Measurements from ENCODE around the gene TRPM8.

TRPM8 gene

GRCh38 chr2:233976690-233977294 lies 59.6 kb downstream of the TRPM8 start:
- DNase-seq = peak; percentile 80

DNA sequence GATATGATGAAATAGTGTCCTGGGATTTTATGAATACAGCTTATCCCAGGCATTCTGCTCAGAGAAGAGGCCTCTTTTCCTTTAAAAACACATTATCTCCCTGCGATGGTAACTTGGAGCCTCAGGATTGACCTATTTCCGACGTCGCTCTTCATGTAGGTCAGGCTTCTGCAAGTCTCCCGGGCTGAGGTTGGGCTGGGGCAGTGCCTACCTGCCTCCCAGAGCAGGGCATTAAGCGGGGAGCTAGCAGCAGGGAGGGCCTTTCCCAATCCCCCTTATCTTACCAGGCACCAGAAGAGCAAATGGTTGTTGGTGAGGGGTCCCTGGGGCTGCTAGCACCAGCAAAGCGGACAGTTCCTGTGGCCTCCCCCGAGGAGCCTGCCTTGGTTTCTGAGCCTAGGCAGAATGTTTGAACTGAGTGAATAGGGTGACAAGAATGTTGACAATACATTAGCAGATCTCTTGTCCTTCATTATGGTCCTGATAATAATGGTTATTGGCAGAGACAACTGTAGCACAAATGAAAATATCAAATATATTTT lies 60.2 kb downstream of the TRPM8 start:
- DNase-seq = no peak

DNA sequence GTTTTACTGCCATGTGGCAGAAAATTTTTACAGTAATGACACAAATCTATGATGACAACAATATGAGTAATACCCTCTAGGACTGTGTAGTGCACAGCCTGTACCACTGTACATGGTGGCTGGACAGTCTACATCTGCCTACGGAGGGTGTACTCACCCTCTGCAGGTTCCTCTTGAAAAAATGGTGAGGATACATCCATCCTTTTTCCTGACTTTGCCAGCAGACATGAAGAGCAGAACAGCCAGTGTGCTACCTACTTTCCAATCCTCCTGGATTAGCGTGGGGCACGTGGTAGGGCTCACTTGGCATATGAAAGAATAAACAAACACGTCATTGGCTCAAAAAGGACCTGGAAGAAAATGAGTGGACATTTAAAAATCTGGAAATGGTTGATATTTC lies 62.6 kb downstream of the TRPM8 start:
- DNase-seq = no peak

DNA sequence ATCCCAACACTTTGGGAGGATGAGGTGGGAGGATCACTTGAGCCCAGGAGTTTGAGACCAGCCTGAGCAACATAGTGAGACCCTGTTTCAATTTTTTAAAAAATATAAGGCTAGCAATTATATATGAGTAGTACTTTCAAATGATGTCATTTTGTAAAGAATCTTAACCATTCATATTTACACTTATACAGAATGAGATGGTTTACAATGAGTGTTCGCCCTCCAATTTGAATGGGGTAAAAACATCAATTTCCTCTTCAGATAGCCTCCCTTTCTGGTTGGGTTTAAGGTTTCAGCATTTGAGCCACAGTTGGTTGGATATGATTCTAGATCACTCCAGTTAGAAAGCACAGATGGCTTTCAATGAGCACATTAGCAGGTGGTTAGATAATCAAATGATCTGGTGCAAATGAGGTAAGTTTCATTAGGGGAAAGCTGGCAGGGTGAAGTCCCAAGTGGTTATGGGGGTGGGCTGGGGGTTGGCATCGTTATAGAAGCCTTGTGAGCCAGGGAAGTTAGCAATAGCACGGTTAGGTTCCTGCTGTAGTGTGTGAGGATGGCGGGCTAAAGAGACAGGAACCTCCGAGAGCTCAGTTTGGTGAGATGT lies 63.9 kb downstream of the TRPM8 start:
- DNase-seq = no peak

DNA sequence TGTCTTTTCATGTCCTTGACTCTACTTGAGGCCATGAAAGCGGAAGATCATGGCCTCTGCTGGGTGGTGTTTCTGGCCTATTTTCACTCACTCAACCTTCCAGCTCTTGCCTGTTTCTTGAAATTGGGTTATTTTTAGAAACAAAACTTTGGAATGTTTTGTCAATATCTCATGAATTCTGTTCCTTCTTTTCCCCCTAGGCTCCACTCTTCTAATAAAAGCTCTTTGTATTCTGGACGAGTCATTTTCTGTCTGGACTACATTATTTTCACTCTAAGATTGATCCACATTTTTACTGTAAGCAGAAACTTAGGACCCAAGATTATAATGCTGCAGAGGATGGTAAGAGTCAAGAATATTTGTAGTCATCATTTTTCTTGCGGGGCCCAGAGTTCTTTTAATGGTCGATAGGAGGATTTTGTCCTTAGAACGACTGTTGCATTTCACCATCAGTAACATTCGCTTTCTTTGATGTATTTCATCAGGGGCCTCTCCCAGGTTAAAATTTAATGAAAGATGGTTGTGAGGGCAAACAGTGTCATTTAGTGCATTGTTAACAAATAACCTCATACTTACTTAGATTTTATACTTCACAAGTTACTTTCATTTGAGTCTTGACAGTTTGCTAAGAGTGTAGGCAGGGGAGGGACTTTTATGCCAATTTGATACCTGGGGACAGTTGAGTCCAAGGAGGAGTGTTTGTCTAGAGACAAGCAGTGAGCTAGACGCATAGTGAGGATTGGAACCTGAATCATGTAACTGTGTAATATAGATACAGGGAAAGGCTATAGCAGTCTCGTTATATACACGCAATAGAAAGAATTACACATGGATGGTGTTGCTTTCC lies 64.6 kb downstream of the TRPM8 start:
- no peak for DNase-seq

DNA sequence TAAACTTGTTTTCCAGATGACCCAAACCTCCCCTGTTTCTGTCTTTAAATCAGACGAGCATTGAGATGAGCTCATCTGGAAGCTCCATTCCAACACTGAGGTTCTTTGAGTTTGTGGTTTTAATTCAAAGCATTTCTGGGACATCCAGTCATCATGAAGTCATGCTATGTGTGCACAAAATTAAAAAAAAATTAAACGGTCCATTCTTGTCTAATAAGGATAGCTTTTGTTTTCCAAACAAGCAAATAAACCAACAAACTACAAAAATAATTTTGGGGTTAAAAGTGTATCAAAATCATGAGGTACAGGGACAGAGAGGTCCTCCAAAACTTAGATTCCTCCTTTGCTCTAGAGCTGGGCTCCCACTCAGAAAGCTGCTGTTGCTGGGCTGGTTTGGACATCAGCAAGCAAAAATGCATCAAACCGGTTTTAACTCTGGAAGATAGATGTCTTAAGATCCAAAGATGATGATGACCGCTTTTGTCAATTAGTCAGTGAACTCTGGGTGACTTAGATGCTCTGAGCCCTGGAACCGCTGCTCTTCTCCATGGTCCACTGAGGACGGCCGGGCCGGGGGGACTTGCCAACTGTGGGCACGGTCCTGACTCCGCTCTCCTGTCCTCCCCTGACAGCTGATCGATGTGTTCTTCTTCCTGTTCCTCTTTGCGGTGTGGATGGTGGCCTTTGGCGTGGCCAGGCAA lies 65.4 kb downstream of the TRPM8 start:
- DNase-seq = no peak

GRCh38 chr2:233983445-233983844 lies 66.3 kb downstream of the TRPM8 start:
- no peak for DNase-seq

DNA sequence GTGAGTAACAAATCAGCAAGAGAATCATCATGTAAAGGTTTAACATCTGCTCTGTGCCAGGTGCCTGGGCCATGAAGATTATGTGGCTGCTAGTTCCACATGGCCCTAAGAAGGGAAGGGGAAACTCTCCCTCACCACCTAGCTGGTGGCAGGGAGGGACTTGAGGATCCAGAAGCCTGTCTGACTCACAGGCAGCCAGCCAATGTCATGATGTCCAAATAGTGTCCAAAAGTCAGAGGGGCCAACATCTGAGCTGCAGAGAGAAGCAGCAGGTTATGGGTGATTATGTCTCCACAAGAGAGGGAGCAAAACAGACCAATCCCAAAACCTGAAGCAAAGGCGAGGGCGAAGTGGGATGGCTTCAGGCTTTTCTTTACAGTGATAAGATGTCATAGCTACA lies 71.4 kb downstream of the TRPM8 start:
- DNase-seq = no peak

DNA sequence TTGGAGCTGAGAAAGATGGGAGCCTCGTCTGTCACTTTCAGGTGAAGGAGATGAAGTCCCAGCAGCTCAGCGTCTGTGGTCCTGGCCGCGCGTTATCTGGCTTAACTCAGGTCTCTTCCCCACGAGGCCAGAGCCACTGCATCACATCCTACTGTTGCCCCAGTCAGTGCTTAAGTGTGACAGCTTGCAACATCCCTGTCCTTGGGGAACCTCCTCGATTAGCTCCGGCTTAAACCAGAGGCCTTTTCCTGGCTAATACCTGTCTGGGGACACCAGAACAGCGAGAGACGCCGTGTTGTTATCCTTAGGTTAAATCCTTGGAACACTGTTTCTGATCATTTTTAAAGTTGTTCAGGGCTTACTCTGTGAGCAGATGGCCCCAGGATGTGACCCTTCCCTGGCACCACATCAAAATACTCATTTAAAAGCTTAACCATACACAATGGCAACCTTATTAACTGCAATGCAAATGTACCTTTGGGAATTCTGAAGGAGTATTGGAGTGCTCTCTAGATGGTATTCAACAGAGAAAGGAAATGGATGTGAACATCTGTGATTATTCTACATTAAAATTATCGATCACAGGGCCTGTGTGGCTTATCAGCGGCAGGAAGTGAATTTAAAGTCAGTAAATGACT lies 72.2 kb downstream of the TRPM8 start:
- DNase-seq = no peak

DNA sequence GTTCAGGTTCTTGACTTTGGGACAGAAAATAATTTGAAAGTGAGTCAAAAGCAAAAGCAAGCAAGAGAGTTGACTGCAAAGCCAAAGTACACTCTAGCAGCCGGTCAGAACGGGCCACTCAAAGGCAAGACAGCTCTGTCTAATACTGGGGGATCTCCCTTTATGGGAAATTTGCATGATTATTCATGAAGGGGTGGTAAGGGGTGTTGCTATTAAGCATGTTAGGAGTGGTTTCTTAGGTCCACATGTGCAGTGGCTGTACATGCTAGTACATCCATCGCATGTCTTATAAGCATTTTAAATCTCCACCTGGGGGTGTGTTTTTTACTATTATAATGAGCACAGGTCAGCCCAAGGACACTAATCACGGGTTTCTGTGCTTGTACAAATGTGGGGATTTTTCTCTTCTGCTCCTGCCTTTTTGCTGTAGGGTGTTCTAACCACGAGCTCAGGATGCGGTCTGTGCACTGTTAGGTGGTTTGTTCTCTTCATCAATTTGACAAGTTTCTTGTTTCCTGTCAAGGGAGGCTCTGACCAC lies 73.2 kb downstream of the TRPM8 start:
- DNase-seq = peak; percentile 80

GRCh38 chr2:233991196-233991595 lies 74.0 kb downstream of the TRPM8 start:
- DNase-seq = no peak

DNA sequence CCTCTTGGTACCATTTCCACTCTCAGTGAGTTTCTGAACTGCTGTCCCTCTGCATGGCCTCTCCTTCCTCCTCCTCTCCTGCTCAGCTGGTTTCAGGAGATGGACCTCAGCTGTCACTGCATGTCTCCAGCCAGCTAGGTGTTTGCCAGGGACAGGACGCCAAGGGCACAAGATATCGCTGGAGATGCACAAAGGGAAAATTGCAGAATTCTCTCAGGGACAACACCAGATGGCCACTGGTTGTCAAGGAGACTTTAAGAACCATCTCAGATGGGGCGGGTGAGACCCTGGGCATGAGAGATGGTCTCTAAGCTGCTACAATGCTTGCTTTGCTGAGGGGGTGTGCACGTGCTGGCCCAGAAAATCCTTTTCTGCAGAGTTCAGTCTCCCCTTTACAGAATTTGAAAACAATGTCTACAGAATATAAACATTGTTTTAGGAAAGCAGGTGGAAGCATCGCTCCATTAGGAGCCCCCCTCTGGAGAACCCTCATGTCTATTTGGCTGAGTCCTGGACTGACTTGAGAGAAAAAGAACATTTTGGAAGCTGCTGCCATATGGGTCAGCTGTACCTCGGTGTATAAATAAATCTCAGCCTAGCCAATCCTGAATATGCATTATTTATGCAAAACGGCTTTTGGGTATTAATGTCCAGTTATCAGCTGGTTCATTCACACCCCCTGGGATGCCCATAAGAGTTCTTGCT lies 75.5 kb downstream of the TRPM8 start:
- no peak for DNase-seq

DNA sequence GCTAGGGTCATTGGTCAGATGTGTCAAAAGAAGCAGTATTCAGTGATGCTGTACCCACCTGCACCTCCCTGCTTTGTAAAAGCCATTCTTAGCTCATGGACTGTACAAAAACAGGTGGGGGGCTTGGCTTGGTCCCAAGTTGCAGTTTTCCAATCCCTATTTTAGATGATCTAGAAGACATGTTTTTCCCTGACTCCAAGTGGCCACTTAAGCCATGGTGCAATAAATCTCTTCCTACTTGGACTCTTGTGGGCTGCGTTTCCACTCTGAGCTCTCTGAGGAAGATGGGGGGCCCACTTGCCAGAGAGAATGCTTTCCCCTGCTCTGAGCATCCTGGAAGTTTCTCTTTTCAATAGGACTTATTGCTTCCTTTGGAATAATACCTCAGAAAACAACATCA lies 76.3 kb downstream of the TRPM8 start:
- DNase-seq = no peak

DNA sequence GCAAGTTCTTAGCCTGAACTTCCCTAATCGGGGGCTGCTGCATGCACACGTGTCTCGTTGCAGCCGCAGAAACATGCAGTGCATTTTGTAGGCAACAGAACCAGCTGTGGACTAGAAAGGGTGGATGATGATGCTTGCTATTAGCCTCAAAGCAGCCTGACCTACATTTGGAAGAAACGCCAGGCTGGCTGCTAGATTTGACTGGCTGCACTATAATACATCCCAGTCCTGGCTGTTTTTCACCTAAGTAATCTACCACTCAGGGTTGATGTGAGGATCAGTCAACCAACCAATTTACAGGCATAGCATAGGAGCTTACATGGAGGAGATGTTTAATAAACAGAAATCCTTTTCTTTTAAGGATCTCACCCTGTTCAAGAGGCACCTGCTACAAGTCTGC lies 77.0 kb downstream of the TRPM8 start:
- DNase-seq = no peak

DNA sequence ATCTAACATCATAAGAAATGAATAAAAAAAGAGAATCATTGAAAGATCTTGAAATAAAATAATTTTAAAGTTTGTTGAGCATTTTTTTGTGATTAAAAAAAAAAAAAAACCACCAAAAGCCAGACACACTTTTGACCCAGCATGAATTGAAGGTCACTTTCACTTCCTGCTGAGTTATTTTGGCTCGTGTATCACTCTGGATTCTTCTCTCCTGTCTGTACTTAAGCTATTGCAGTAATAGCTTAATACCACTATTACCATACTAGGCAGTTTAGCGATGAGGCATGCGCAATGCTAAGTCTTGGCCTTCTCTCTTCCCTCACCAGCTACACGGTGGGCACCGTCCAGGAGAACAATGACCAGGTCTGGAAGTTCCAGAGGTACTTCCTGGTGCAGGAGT lies 78.8 kb downstream of the TRPM8 start:
- no peak for DNase-seq

DNA sequence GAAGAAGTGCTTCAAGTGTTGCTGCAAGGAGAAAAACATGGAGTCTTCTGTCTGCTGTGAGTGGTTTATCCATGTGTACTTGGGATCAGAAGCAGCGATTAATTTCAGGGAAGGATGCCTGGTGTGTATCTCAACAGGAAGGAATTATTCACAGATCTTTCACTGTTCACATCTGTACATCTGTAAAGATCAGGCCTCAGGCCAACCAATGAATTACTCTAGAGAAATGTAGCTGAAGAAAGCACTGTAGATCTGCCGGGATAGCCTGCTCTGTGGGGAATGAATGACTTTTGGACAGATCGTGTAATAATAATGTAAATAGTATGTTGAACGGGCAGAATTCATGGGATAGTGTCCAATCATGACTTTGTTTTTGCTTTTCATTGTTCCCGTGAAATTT lies 79.3 kb downstream of the TRPM8 start:
- no peak for DNase-seq

- no peak for DNase-seq
Measured at GRCh38 chr2:233997707-233998106, 80.5 kb downstream of the TRPM8 start.

DNA sequence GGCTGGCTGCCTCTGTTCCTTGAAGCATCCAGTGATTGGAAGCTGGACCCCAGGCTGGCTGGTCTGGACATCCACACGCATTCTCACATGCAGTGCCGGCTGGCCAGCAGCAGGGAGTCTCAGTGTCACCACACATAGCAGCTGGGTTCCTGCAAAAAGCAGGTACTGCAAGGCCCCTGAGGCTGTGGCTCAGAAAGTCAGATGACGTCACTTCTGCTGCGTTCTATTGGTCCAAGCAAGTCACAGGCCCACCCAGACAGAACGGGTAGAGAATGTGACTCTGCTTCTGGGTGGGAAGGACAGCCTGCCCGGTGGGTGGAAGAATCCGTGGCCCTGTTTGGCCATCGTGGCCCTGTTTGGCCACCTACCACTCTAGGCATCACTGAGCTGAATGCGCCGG lies 82.0 kb downstream of the TRPM8 start:
- DNase-seq = no peak

DNA sequence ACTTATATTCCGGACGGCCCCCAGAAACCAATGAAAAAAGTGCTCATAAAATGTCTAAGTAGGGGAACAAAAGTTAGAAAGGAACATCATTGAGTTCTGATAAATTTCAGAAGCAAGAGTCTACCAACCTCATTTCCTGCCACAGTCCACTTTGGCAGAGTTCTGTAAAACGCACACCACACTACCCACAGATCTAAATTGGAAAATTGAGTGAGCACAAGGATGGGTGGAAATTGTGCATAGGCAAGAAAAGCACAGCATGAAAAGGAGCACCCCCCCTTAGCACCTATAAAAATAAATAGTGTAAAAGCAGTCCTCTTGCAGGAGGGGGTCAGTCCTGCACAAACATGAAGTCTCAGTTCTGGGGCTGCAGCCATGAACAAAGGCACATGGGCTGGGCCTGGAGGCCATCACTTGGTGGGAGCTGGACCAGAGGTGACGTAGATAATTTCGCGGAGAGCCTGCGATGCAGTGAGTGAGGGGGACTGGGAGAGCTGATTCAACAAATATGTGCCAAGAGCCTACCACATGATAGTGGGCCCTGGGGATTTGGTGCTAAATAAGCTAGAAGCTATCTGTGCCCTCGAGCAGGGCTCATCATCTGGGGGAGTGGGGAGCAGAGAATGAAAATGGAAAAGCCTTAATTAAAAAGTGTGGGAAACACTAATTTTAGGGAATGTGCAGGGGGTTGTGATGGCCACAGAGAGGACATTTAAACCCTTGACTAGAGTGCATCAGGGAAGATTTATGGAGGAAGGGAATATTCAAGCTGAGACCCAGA lies 84.4 kb downstream of the TRPM8 start:
- DNase-seq = peak; percentile 28

DNA sequence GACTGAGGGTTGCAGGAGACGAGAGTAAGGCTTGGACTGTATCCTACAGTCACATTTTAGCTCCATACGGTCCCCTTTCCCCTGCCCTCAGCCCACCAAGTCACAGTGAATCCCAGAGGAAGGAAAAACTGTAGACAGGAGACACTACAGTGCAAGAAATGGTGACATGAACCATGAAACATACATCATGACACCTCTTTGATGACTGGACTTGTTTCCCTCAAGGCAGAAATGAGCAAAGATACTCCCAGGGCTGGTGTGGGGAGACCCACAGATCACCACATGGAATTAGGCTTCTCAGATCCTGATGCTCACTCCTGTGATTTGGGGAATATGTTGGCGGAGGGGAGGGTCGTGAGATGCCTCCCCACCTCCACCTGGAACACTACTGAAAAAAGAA lies 85.1 kb downstream of the TRPM8 start:
- DNase-seq = no peak

DNA sequence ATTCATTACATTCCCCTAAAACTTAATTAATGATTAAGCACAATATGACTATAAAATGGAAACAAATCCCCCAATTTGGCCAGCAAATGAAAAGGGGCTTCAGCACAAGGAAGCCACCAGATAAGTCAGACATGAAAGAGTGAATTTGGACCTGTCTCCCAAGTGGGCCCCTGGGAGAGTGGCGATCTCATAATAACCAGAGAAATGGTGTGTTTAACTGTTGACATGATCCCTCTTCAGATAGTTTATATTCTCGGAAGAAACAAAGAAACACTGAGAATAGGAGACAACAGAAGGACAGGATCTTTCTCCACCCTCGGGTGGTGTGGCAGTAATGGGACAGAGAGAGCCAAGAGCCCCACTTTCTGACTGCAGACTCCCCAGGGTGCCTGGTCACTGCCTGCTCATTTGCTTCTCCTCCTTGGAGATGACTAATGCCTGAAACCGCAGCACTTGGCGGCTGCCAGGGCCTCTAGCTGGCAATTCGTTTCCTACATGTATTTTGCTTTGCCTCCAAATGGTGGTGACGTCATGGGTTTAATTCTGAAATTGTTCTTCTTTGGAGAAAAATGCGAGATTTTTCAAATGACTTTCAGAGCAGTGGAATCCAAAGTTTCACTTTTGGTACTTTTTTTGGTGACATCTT lies 86.9 kb downstream of the TRPM8 start:
- DNase-seq = no peak

Measured in CD4-positive, alpha-beta T cell treated with Interleukin-17A for 1 hour (primary cell).